NCI-H2196 treated with DMSO at 0.1 percent for 48 hours (cell line): Measurements from ENCODE around the gene TRAF7.

Experiments used
- DNase-seq: peaks from one replicate; lab custom pipeline; 2025; ENCODE audit not compliant: unreplicated experiment; lab: John Stamatoyannopoulos, UW

The TRAF7 gene

DNA sequence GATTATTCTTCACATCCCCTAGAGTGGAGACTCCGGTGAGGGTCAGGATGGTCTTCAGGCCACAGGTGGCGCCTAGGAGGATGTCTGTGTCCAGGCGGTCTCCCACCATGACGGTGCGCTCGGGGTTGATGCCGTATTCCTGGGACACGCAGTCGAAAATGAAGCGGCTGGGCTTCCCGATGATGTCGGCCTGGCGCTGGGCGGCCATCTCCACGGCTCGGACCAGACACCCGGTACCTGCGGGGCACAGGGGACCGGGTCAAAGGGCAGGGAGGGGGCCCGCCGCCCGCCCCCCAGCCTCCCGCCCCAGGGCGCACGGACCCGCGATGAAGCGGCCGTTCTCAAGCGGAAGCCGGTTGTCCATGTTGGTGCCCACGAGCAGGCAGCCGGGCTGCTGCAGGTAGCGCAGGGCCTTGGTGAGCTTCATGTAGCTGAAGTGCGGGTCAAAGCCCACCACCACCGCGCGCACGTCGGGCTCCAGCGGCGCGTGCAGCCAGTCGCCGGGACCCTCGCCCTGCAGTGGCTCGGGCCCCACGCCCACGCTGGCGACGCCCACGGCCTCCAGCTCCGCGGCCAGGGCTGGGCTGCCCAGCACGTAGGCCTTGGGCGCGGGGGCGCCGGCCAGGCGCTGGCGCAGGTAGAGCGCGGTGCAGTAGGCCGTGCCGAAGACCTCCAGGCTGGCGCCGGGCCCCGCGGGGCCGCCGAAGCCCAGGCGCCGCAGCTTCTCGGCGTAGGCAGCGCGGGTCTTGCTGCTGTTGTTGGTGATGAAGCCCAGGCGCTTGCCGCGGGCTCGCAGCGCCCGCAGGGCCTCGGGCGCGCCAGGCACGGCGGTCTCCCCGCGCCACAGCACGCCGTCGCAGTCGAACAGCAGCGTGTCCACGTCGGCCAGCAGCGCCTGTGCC is 58.5 kb downstream of the TRAF7 start:
- no peak for DNase-seq

DNA sequence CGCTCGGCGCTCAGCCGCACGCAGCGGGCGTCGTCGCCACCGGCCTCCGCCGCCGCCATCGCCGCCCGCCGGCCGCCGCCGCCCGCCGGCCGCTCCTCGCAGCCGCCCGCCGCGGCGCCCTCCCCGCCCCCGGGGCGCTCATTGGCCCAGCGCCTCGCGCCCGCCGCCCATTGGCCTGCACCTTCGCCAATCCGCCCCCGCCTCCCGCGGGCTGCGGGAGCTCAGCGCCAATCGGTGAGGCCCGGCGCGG is 59.1 kb downstream of the TRAF7 start, which contains the start of gene PGP:
Gene PGP, minus strand, starts transcription at position 122 of the 250 bp plus-strand sequence. Its CDS starts 63 bp downstream, at position 59.
- DNase-seq, result no peak

DNA sequence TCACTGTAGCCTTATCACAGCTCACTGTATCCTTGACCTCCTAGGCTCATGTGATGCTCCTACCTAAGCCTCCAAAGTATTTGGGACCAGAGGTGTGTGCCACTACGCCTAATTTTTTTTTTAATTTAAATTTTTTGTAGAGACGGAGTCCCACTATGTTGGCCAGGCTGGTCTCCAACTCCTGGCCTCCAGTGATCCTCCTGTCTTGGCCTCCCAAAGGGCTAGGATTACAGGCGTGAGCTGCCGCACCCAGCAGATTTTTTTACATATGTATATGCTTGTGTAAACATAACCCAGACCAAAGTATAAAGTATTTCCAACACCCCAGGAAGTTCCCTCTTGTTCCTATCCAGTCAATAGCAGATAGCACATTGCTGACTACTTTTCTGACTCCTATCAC is 60.7 kb downstream of the TRAF7 start:
- no peak for DNase-seq

DNA sequence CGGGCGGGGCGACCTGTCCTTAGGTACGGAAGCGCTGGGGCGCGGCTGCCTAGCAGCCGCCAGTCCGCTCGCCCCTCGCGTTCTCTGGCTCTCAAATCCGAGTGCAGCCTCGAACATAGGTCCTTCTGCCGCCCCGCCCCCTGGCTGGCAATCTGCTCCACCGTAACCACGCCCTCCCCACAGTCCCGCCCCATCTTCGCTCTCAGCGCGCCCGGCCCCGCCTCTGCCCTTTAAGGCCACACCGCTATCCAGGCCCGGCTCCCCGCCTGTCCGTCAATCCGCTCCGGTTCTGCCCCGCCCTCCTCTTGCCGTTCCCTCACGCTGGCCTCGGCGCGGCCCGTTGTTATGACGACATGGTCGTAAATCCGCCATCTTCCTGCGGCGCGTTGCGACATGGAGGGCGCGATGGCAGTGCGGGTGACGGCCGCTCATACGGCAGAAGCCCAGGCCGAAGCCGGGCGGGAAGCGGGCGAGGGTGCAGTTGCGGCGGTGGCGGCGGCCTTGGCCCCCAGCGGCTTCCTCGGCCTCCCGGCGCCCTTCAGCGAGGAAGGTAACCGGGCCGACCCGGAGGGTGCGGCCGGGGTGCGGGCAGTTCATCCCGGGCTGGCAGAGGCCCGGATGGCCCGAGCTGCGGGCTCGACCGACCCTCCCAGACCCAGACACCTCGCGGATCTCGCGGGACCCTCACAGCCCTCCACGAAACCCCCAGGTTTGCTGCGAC is 67.8 kb downstream of the TRAF7 start, which contains the start of gene E4F1:
Gene E4F1, plus strand, starts transcription at position 371 of the 721 bp plus-strand sequence. Its CDS starts 23 bp downstream, at position 394.
- DNase-seq, result peak; percentile 99

DNA sequence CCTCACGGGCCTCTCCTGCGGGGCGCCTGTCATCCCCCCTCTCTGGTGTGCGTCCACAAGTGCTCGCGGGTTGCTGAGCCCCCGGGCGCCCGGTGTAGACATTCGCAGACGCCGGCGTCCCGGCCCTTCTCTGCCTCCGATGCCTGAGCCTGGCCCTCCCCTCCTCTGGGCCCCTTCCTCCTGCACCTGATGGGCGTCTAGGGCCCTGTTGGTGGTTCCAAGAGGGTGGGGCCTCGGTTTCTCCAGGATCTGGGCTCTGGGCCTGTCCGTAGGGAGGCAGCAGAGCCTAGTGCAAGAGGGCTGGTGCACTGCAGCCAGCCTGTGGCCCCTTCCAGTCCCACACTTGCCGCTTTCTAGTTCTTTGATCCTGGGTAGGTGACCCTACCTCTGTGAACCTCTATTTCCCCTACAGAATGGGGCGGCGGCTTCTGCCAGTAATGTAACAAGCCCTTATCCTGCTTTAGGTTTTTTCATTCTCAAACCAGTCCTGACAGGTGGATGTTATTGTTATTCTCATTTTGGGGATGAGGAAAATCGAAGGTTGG is 68.4 kb downstream of the TRAF7 start:
- DNase-seq, result peak; percentile 10

DNA sequence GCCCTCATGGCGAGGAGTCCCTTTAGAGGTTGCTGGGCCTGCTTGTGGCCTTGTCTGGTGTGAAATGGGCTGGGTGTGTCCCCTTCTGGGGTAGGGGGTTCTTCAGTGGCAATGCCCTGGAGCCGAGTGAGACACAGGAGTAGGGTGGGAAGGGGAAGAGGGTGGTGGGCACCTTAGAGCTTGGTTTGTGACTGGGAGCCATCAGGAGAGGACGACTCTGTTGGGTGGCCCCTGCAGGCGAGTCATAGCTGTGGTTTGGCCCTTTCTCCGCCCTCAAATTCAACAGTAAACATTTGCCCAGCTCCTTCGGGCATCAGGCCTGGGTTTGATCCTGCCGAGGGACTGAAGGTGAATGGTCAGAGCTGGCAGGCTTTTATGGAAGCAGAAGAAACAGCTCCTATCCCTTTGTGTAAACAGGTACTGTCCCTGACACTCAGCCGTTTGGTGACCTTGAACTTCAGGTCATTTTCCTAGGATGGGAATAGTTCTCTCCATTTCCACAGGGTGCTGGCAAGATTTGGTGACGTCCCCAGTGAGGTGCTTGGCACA is 70.7 kb downstream of the TRAF7 start:
- DNase-seq, result no peak

DNA sequence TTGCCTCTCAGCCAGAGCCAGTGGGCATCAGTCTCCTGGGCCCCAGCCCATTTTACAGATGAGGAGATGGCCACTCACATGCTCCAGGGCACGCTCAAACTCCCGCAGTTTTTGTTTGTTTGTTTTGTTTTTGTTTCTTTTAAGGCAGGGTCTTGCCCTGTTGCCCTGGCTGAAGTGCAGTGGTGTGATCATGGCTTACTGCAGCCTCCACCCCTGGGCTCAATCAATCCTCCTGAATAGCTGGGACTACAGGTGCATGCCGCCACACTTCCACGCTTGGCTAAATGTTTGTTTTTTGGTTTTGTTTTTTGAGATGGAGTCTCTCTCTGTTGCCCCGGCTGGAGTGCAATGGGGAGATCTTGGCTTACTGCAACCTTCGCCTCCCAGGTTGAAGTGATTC is 71.3 kb downstream of the TRAF7 start:
- DNase-seq, result no peak
